Neural crest cell (in vitro differentiated cells): Measurements from ENCODE around the gene DRAM2. TPM values are rescaled to one million over a fixed set of nuclear protein-coding genes. Genes with fewer than 3 reads are reported as not detected.
A peak's percentile ranks its signal among the peaks of the same experiment; 100 is the strongest.

ENCODE experiments used
- DNase-seq: peaks from one replicate; pipeline ENCODE4 v3.0.0; 2021; ENCODE audit warnings: low read depth, mixed read lengths, low spot score
- H3K27ac Mint-ChIP-seq: one replicate; pipeline ENCODE4 v1.8.0; 2021; ENCODE audit warnings: mild to moderate bottlenecking, mixed read lengths; ENCODE audit not compliant: unreplicated experiment
- H3K27me3 Mint-ChIP-seq: 2 replicates; pipeline ENCODE4 v1.8.0; 2021; ENCODE audit warnings: low read depth, mild to moderate bottlenecking, mixed read lengths
- H3K36me3 Mint-ChIP-seq: 2 replicates; pipeline ENCODE4 v1.8.0; 2021; ENCODE audit warnings: low read depth, mild to moderate bottlenecking, mixed read lengths
- H3K4me1 Mint-ChIP-seq: 2 replicates; pipeline ENCODE4 v1.8.0; 2021; ENCODE audit warnings: mixed read lengths
- H3K4me3 Mint-ChIP-seq: one replicate; pipeline ENCODE4 v1.8.0; 2021; ENCODE audit warnings: mild to moderate bottlenecking, mixed read lengths
- H3K9me3 Mint-ChIP-seq: 2 replicates; pipeline ENCODE4 v1.8.0; 2021; ENCODE audit warnings: mixed read lengths
- CTCF ChIP-seq: fragments of 200-600 bp; sonication (generic); conservative IDR thresholded peaks from 2 replicates; pipeline ENCODE4 v1.5.0; 2021; ENCODE audit warnings: antibody characterized with exemption, mild to moderate bottlenecking
- long read RNA-seq: library from polyadenylated mRNA; unstranded; transcript quantifications from one replicate; pipeline ENCODE4 v2.0.0, GENCODE V29; 2020
- total RNA-seq: library from RNA; stranded (reverse); gene quantifications from 2 replicates; pipeline ENCODE4 v1.2.1, GENCODE V29; 2021

The DRAM2 gene
- total RNA-seq = 28.2 and 29.4 TPM in 2 replicates
- long read RNA-seq, transcript DRAM2-208 (9 exons, 1,872 nt) = major isoform, 28 of 92 reads
- long read RNA-seq, partial matches to known transcripts = 2 of 92 reads
- long read RNA-seq, other reads (novel, unspliced or antisense) = 58 of 92 reads

- peak; percentile 96 for DNase-seq
- no peaks in the 10 kb centered on the region for H3K36me3 Mint-ChIP-seq
- H3K4me1 Mint-ChIP-seq = peaks cover 32% of the 10 kb centered on the region
- H3K4me3 Mint-ChIP-seq = peak within 1 kb of the TSS; percentile 99
- no peak for TF ChIP-seq CTCF
- H3K27me3 Mint-ChIP-seq = no peaks in the 10 kb centered on the region
- H3K27ac Mint-ChIP-seq = peak within 1 kb of the TSS; percentile 100
- no peaks in the 10 kb centered on the region for H3K9me3 Mint-ChIP-seq
These were observed at the start of gene DRAM2, which contains the start of gene CEPT1 for GRCh38 chr1:111139956-111140679. Gene DRAM2 (minus strand): TSS chr1:111140093. CDS start chr1:111131554, 8,539 bp downstream. Gene CEPT1 (plus strand): TSS chr1:111140223. CDS start chr1:111147715, 7,492 bp downstream.

- Mint-ChIP-seq H3K4me3 (no peak overlapping the region), H3K27me3 (no peaks in the 10 kb centered on the region), H3K9me3 (no peaks in the 10 kb centered on the region), H3K36me3 (peaks cover 17% of the 10 kb centered on the region), H3K4me1 (no peaks in the 10 kb centered on the region), H3K27ac (no peak overlapping the region)
- no peak for TF ChIP-seq CTCF
- DNase-seq = no peak
These were observed 44.8 kb upstream of the DRAM2 start for GRCh38 chr1:111184663-111185062.

GRCh38 chr1:111183308-111184069, 43.6 kb upstream of the DRAM2 start:
- Mint-ChIP-seq H3K27me3 (no peaks in the 10 kb centered on the region), H3K27ac (no peak overlapping the region), H3K9me3 (no peaks in the 10 kb centered on the region), H3K36me3 (peaks cover 12% of the 10 kb centered on the region), H3K4me1 (no peaks in the 10 kb centered on the region), H3K4me3 (no peak overlapping the region)
- DNase-seq = no peak
- no peak for TF ChIP-seq CTCF

- H3K4me3 Mint-ChIP-seq = no peak overlapping the region
- H3K36me3 Mint-ChIP-seq = peaks cover 6% of the 10 kb centered on the region
- no peak overlapping the region for H3K27ac Mint-ChIP-seq
- DNase-seq = no peak
- H3K4me1 Mint-ChIP-seq = no peaks in the 10 kb centered on the region
- no peak for TF ChIP-seq CTCF
- H3K27me3 Mint-ChIP-seq = no peaks in the 10 kb centered on the region
- H3K9me3 Mint-ChIP-seq = no peaks in the 10 kb centered on the region
These were observed 42.2 kb upstream of the DRAM2 start for GRCh38 chr1:111182052-111182451.

- no peaks in the 10 kb centered on the region for H3K4me1 Mint-ChIP-seq
- no peaks in the 10 kb centered on the region for H3K9me3 Mint-ChIP-seq
- H3K27ac Mint-ChIP-seq = no peak overlapping the region
- no peak for DNase-seq
- peaks cover 2% of the 10 kb centered on the region for H3K36me3 Mint-ChIP-seq
- TF ChIP-seq CTCF = no peak
- H3K27me3 Mint-ChIP-seq = no peaks in the 10 kb centered on the region
- no peak overlapping the region for H3K4me3 Mint-ChIP-seq
These were observed 40.2 kb upstream of the DRAM2 start for GRCh38 chr1:111179968-111180533.
